Skeletal muscle tissue (tissue), 4 donors: ENCODE data around the gene S100A14. TPM values are rescaled to one million over a fixed set of nuclear protein-coding genes. Genes with fewer than 3 reads are reported as not detected.

Experiments used
- H3K27ac ChIP-seq: one replicate; pipeline ENCODE4 v1.7.0; 2013; ENCODE audit warnings: mild to moderate bottlenecking, low read depth, low read length, inconsistent platforms
- H3K27me3 ChIP-seq, 3 donors: one replicate each; pipeline ENCODE4 v1.7.0; 2013; ENCODE audit warnings: low read length in 3 of 3; ENCODE audit not compliant: control insufficient read depth in 3 of 3, insufficient read depth in 3 of 3
- H3K36me3 ChIP-seq, 3 donors: one replicate each; pipeline ENCODE4 v1.7.0; 2013; ENCODE audit warnings: low read length in 3 of 3; ENCODE audit not compliant: control insufficient read depth in 3 of 3, insufficient read depth in 3 of 3
- H3K4me1 ChIP-seq, 3 donors: one replicate each; pipeline ENCODE4 v1.7.0; 2013; ENCODE audit warnings: low read length in 3 of 3, mild to moderate bottlenecking in 3 of 3; ENCODE audit not compliant: control insufficient read depth in 3 of 3, insufficient read depth in 3 of 3
- H3K4me3 ChIP-seq, 3 donors: one replicate each; pipeline ENCODE4 v1.7.0; 2013; ENCODE audit warnings: low read length in 3 of 3
- H3K9ac ChIP-seq, 3 donors: one replicate each; pipeline ENCODE4 v1.7.0; 2013; ENCODE audit warnings: low read length in 3 of 3, mild to moderate bottlenecking in 3 of 3, moderate library complexity in 2 of 3, low read depth in 1 of 3
- H3K9me3 ChIP-seq, 3 donors: one replicate each; pipeline ENCODE4 v1.7.0; 2013; ENCODE audit warnings: low read length in 3 of 3; ENCODE audit not compliant: control insufficient read depth in 3 of 3
- total RNA-seq: library from RNA; depleted of rRNA; stranded (reverse); fragments of >200 nt; gene quantifications from one replicate; pipeline ENCODE4 v1.2.3, GENCODE V29; 2014
- donor health status: Osteomylitis.

The S100A14 gene
- not detected for total RNA-seq

DNA sequence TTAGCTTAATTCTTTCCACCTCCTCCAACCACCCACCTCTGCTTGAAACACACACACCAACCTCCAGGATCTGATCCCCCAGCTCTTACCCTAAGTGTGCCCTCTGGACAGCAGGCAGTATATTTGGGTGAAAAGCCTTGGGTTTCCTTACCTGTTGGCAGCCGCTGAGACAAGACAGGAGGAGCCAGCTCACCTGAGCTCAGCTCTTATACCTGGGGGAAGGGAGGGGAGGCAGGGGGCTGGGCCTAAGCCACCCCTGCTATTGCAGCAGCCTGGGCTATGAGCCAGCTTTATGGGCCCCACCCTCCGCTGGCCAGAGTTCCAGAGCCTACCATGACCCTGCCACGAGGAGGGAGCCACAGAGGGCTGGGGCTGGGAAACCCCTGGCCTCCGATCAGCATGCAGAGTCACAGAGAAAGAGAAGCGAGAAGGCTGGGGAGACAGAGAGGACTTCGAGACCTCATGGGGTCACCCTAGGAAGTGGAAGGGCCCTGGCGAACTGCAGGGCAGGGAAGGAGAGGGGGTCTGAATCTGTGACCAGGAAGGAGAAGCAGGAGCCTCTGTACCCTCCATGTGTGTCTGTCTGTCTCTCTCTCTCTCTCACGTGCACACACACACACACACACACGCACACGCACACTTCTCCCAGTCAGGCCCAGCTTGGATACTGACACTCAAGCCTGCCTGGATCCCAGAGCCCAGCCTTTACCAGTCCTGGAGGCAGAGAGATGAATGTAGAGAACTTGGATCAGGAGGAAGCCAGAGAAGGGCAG is at the start of gene S100A14:
TSS of gene S100A14 (minus strand) at position 182 of the 773 bp plus-strand sequence. CDS start 467 bp downstream, outside the sequence.
- no peak within 1 kb of the TSS for H3K27ac ChIP-seq
- peak within 1 kb of the TSS in 1 of 3 donors; percentile 45 for H3K9ac ChIP-seq
- no peaks in the 10 kb centered on the region for H3K9me3 ChIP-seq

DNA sequence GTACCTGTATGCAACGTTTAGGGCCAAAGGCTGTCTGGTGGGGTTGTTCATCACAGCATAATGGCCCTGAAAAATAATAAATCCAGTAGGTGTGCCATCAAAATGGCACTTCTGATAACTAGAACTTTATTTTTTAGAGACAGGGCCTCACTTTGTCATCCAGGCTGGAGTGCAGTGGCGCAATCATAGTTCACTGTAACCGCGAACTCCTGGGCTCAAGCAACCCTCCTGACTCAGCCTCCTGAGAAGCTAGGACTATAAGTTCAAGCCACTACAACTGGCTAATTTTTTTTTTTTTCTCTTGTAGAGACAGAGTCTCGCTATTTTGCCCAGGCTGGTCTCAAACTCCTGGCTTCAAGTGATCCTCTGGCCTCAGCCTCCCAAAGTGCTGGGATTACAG is 47.1 kb upstream of the S100A14 start:
- Histone ChIP-seq H3K27me3 (no peaks in the 10 kb centered on the region), H3K4me1 (peaks cover 11 to 13% (median 12%) of the 10 kb centered on the region in 3 donors), H3K9me3 (no peaks in the 10 kb centered on the region), H3K36me3 (peaks cover 63 to 74% (median 73%) of the 10 kb centered on the region in 3 donors), H3K4me3 (no peak overlapping the region), H3K9ac (no peak overlapping the region), H3K27ac (no peak overlapping the region)

More for the DNA sequence above, at the start of gene S100A14:
- no peaks in the 10 kb centered on the region for H3K27me3 ChIP-seq
- H3K4me1 ChIP-seq: peaks cover 13 to 31% (median 30%) of the 10 kb centered on the region in 3 donors
- no peak within 1 kb of the TSS for H3K4me3 ChIP-seq
- peaks cover 0 to 6% (median 6%) of the 10 kb centered on the region in 3 donors for H3K36me3 ChIP-seq

DNA sequence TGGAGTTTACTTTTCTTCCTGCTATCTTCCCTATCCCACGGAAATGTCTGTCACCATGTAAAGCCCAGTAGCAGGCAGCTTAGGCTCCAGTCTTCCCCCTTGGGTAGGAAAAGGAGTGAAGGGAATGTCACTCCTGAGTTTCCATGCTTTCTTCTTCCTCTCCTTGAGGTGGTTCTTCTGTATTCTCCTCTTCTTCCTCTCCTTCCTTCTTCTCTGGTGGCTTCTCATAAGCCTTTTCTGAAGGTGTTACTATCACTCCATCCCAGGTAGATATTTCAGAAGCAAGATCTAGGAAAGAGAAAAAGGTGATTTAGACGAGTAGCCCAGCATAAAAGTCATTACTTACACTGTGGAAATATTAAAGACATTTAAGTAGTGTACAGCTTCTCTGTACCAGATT is 46.1 kb upstream of the S100A14 start:
- no peak overlapping the region for H3K27ac ChIP-seq
- H3K4me1 ChIP-seq: peaks cover 10 to 13% (median 11%) of the 10 kb centered on the region in 3 donors
- no peak overlapping the region for H3K9ac ChIP-seq
- H3K36me3 ChIP-seq: peaks cover 59 to 65% (median 63%) of the 10 kb centered on the region in 3 donors
- no peaks in the 10 kb centered on the region for H3K27me3 ChIP-seq
- no peaks in the 10 kb centered on the region for H3K9me3 ChIP-seq
- H3K4me3 ChIP-seq: no peak overlapping the region

DNA sequence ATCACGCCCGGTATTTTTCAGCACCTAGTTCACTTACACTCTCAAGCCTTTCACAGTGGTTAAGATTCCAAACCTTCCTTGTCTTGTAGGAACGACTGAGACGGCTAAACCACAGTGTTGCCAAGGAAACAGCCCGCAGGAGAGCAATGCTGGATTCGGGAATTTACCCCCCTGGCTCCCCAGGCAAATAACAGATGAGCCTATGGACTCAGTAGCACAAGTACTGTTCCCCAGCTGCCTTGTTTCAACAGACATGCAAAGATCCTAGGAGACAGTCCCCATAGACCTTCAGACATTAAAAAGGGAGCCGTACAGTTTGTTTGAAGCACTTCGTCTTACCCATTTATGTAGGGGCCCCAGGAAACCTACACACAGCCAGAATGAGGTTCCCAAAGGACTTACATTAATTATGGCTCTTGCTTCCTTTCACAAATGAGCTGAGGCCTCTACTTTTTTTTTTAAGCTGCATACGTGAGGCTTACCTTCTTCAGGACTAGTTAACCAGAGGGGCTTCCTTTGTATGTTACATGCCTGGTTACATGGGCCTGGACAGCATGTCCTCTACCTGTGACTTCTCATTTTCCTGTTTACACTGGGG is 45.1 kb upstream of the S100A14 start:
- no peak overlapping the region for H3K4me3 ChIP-seq
- H3K27me3 ChIP-seq: no peaks in the 10 kb centered on the region
- H3K9me3 ChIP-seq: no peaks in the 10 kb centered on the region
- no peak overlapping the region for H3K9ac ChIP-seq
- H3K27ac ChIP-seq: no peak overlapping the region
- peaks cover 48 to 54% (median 53%) of the 10 kb centered on the region in 3 donors for H3K36me3 ChIP-seq
- H3K4me1 ChIP-seq: peaks cover 10 to 13% (median 11%) of the 10 kb centered on the region in 3 donors

DNA sequence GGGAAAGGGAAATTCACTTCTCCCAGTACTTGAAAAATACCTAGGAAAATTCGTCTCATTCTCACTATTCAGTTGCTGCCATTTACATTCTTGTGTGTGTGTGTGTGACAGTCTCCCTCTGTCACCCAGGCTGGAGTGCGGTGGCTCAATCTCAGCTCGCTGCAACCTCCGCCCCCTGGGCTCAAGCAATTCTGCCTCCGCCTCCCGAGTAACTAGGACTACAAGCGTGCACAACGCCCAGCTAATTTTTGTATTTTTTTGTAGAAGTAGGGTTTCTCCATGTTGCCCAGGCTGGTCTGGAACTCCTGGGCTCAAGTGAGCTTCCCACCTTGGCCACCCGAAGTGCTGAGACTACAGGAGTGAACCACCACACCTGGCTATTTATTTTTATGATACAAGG is 43.5 kb upstream of the S100A14 start:
- peak overlapping the region; percentile 88 to 96 (median 96) for H3K9ac ChIP-seq
- H3K9me3 ChIP-seq: no peaks in the 10 kb centered on the region
- no peaks in the 10 kb centered on the region for H3K27me3 ChIP-seq
- H3K36me3 ChIP-seq: peaks cover 37 to 38% (median 38%) of the 10 kb centered on the region in 3 donors
- peaks cover 10 to 13% (median 11%) of the 10 kb centered on the region in 3 donors for H3K4me1 ChIP-seq
- H3K4me3 ChIP-seq: peak overlapping the region; percentile 87 to 90 (median 88)
- no peak overlapping the region for H3K27ac ChIP-seq

DNA sequence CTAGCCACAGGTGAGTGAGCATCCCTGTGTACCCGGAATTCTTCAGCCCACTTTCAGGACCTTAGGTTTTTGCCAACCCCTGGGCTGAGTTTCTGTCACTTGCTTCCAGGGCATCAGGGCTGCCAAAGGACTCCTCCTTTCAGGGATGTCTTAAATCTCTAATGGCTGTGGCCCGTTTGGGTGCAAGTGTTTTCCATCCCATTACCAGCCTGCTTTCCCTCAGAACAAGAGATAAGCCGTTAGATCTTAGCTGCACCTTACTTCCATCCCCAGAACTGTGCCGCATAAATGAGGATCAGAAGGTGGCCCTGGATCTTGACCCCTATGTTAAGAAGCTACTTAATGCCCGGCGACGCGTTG is 43.0 kb upstream of the S100A14 start:
- H3K27me3 ChIP-seq: no peaks in the 10 kb centered on the region
- no peaks in the 10 kb centered on the region for H3K9me3 ChIP-seq
- H3K9ac ChIP-seq: peak overlapping the region; percentile 88 to 96 (median 96)
- peak overlapping the region; percentile 87 to 90 (median 88) for H3K4me3 ChIP-seq
- peaks cover 10 to 13% (median 11%) of the 10 kb centered on the region in 3 donors for H3K4me1 ChIP-seq
- peak overlapping the region; percentile 92 for H3K27ac ChIP-seq
- H3K36me3 ChIP-seq: peaks cover 33% of the 10 kb centered on the region in 3 donors

DNA sequence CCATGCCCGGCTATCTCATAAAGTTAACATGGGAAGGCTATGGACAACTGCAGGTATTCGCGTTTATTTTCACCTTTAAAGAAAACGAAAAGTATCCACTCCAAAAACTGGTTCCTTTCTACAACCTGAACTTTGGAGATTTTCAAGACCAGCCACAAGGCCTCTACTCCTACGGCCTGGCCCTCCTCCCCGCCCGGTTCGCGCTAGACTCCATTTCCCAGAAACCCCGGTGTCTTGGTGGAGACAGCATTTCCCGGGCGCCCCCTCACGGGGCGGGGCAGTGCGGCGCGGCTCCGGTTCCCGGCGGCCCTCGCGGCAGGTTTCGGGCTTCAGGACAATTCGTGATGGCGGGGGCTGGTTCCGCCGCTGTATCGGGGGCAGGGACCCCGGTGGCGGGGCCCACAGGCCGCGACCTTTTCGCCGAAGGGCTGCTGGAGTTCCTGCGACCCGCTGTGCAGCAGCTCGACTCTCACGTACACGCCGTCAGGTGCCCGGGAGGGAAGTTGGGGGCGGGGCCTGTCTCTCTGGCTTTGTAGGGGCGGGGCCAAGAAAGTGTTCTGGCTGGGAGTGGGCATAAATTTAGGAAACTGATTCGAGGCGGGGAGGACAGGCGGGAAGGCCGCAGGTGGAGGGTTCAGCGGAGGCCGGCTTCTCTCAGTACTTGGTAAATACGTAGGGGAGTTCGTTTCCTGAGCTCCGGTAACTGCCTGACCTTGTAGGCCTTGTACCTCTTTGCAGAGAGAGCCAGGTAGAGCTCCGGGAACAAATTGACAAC is 42.5 kb upstream of the S100A14 start, which contains the start of gene SNAPIN:
TSS of gene SNAPIN (plus strand) at position 304 of the 775 bp plus-strand sequence. CDS start at position 345, 41 bp downstream.
- no peaks in the 10 kb centered on the region for H3K27me3 ChIP-seq
- peaks cover 28 to 29% (median 28%) of the 10 kb centered on the region in 3 donors for H3K36me3 ChIP-seq
- H3K9ac ChIP-seq: peak within 1 kb of the TSS; percentile 88 to 96 (median 96)
- H3K27ac ChIP-seq: peak within 1 kb of the TSS; percentile 92
- no peaks in the 10 kb centered on the region for H3K9me3 ChIP-seq
- peaks cover 10 to 13% (median 11%) of the 10 kb centered on the region in 3 donors for H3K4me1 ChIP-seq
- peak within 1 kb of the TSS; percentile 87 to 90 (median 88) for H3K4me3 ChIP-seq

DNA sequence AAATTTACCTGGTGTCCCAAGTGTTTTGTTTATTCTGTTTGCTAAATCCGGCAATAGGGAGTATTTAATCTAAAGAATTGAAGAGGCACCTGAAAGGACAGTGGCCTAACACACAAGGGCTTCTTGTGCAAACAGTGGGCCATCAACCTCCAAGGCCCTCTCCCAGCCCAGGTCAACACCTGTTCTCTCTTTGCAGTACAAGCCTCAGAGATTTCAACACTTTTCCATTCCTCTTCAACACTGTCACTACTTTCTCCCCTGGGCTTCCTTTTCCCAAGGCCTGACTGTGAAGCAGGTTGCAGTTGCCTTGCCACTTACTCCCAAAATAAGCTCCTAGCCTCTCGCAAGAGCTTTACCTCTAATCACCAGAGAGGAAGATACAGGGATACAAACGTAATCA is 39.2 kb upstream of the S100A14 start:
- no peak overlapping the region for H3K27ac ChIP-seq
- H3K4me3 ChIP-seq: no peak overlapping the region
- H3K27me3 ChIP-seq: no peaks in the 10 kb centered on the region
- H3K36me3 ChIP-seq: peaks cover 0 to 5% (median 3%) of the 10 kb centered on the region in 3 donors
- H3K4me1 ChIP-seq: peaks cover 11 to 17% (median 13%) of the 10 kb centered on the region in 3 donors
- H3K9me3 ChIP-seq: no peaks in the 10 kb centered on the region
- H3K9ac ChIP-seq: no peak overlapping the region

DNA sequence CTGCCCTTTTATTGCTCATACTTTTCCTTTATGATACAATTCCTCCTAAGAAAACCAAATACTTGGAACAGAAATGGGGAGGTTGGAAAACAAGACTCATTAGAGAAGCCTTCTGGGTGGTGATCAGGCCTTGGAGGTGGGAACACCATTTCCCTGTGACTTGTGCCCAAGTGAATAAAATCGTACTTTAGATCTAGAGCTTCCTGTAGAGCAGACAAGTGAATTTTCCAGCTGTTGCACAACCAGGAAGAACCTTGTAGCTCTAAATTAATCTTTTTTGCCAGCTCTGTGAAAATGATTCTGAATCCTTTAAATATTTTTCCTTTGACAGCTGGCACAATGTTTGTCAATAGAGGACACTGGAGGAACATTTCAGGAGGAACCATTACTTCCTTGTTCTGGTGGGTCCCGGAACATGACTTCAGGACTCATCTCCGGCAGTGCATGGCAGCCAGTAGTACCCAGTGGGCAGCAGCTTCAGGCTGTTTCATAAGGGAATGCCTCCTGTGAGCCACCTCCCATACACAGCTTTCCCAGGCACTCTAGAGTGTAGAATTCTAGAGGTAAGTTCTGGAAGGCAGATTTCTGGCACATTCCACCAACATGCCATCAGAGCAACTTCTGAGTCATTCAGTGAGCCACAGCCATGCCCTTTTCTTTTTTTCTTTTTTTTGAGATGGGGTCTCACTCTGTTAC is 36.8 kb upstream of the S100A14 start:
- Histone ChIP-seq H3K27me3 (no peaks in the 10 kb centered on the region), H3K4me3 (no peak overlapping the region), H3K9ac (no peak overlapping the region), H3K4me1 (peaks cover 17 to 20% (median 17%) of the 10 kb centered on the region in 3 donors), H3K36me3 (no peaks in the 10 kb centered on the region), H3K27ac (peak overlapping the region; percentile 51), H3K9me3 (no peaks in the 10 kb centered on the region)
